HCT116 (cell line): Measurements from ENCODE around the gene GIPC3.

Source experiments
- EZH2phosphoT487 ChIP-seq: fragments of 200-600 bp; IDR thresholded peaks from 2 replicates; pipeline ENCODE4 v1.6.1; 2018; ENCODE audit warnings: antibody characterized with exemption, borderline replicate concordance
- JUND ChIP-seq: IDR thresholded peaks from 2 replicates; pipeline ENCODE4 v1.6.1; 2012
- SP1 ChIP-seq: IDR thresholded peaks from 2 replicates; pipeline ENCODE4 v1.6.1; 2012; ENCODE audit warnings: low read depth
- ZNF274 ChIP-seq: fragments of 200-500 bp; sonication (Bioruptor generic); IDR thresholded peaks from 2 replicates; pipeline ENCODE4 v1.6.1; 2014; ENCODE audit warnings: mild to moderate bottlenecking, low read depth, low read length, inconsistent platforms
- TF ChIP-seq, protein P1 (sequence below), 3 experiments: fragments of 200-600 bp in 1 of 3; sonication (generic) in 1 of 3; IDR thresholded peaks in 2 of 3; conservative IDR thresholded peaks in 1 of 3; 2 replicates each; pipeline ENCODE4 v1.5.1; 2012 to 2017; ENCODE audit warnings: low read depth in 2 of 3, low read length in 2 of 3, antibody characterized with exemption in 1 of 3, borderline replicate concordance in 1 of 3, control low read depth in 1 of 3, mild to moderate bottlenecking in 1 of 3, mixed read lengths in 1 of 3, mixed run types in 1 of 3, moderate library complexity in 1 of 3; ENCODE audit not compliant: insufficient read depth in 1 of 3
- TF ChIP-seq, protein P2 (sequence below): IDR thresholded peaks from 2 replicates; pipeline ENCODE4 v1.6.1; 2012; ENCODE audit warnings: low read depth
- TF ChIP-seq, protein P3 (sequence below): IDR thresholded peaks from 2 replicates; pipeline ENCODE4 v1.6.1; 2012

DNA sequence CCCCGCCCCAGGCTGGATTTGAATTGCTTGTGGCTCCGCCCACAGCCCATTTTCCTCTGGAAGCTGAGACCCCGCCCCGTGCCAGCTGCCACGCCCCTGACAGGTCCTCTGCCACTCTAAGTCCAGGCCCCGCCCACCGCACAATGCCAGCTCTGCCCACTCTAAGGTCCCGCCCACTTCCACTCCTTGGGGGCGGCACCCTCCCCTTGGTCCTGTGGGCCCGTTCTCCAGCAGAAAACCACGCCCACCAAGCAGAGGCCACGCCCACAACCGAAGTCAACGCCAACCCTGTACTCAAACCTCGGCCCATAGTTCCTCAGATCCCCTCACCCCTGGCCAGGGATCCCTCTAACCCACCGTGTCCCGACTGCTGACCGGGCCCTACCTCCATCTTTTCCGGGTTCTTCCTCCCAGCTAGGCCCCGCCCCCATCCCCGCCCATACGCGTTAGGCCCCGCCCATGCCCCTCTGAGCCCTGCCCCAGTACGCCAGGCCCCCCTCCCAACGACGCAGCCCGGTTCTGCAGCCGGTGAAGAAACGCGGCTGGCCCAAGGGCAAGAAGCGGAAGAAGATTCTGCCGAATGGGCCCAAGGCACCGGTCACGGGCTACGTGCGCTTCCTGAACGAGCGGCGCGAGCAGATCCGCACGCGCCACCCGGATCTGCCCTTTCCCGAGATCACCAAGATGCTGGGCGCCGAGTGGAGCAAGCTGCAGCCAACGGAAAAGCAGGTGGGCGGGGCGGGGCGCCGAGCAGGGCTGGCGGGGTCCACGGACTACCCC, 11.2 kb upstream of the GIPC3 start:
- no peak for TF ChIP-seq ZNF274
- TF ChIP-seq, protein P1, sequence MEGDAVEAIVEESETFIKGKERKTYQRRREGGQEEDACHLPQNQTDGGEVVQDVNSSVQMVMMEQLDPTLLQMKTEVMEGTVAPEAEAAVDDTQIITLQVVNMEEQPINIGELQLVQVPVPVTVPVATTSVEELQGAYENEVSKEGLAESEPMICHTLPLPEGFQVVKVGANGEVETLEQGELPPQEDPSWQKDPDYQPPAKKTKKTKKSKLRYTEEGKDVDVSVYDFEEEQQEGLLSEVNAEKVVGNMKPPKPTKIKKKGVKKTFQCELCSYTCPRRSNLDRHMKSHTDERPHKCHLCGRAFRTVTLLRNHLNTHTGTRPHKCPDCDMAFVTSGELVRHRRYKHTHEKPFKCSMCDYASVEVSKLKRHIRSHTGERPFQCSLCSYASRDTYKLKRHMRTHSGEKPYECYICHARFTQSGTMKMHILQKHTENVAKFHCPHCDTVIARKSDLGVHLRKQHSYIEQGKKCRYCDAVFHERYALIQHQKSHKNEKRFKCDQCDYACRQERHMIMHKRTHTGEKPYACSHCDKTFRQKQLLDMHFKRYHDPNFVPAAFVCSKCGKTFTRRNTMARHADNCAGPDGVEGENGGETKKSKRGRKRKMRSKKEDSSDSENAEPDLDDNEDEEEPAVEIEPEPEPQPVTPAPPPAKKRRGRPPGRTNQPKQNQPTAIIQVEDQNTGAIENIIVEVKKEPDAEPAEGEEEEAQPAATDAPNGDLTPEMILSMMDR (IDR thresholded peaks at IDR 0.05 in 2 of 3, conservative IDR thresholded peaks at IDR 0.05 in 1 of 3; ENCODE audit: borderline replicate concordance in 1 of 3, insufficient read depth in 1 of 3, low read depth in 2 of 3, low read length in 2 of 3), result no peak
- TF ChIP-seq, protein P2, sequence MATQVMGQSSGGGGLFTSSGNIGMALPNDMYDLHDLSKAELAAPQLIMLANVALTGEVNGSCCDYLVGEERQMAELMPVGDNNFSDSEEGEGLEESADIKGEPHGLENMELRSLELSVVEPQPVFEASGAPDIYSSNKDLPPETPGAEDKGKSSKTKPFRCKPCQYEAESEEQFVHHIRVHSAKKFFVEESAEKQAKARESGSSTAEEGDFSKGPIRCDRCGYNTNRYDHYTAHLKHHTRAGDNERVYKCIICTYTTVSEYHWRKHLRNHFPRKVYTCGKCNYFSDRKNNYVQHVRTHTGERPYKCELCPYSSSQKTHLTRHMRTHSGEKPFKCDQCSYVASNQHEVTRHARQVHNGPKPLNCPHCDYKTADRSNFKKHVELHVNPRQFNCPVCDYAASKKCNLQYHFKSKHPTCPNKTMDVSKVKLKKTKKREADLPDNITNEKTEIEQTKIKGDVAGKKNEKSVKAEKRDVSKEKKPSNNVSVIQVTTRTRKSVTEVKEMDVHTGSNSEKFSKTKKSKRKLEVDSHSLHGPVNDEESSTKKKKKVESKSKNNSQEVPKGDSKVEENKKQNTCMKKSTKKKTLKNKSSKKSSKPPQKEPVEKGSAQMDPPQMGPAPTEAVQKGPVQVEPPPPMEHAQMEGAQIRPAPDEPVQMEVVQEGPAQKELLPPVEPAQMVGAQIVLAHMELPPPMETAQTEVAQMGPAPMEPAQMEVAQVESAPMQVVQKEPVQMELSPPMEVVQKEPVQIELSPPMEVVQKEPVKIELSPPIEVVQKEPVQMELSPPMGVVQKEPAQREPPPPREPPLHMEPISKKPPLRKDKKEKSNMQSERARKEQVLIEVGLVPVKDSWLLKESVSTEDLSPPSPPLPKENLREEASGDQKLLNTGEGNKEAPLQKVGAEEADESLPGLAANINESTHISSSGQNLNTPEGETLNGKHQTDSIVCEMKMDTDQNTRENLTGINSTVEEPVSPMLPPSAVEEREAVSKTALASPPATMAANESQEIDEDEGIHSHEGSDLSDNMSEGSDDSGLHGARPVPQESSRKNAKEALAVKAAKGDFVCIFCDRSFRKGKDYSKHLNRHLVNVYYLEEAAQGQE, result no peak
- peak; percentile 46 for TF ChIP-seq SP1
- TF ChIP-seq EZH2phosphoT487, result no peak
- TF ChIP-seq, protein P3, sequence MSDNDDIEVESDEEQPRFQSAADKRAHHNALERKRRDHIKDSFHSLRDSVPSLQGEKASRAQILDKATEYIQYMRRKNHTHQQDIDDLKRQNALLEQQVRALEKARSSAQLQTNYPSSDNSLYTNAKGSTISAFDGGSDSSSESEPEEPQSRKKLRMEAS, result no peak
- no peak for TF ChIP-seq JUND
